ENCODE data around the gene TLE6.
"Not testable (repeated sequence)": the region's sequence is repeated elsewhere in the genome, so short reads cannot be mapped to it uniquely, and the experiment has no call there.

TLE6 gene

GRCh38 chr19:3029065-3029923 lies 51.9 kb downstream of the TLE6 start, which contains the start of gene TLE2:
Gene TLE2, minus strand, starts transcription at chr19:3029280. Its CDS starts 376 bp downstream, at chr19:3028904.
- no peak for DNase-seq

GRCh38 chr19:3031607-3031867 lies 54.2 kb downstream of the TLE6 start:
- DNase-seq: no peak

DNA sequence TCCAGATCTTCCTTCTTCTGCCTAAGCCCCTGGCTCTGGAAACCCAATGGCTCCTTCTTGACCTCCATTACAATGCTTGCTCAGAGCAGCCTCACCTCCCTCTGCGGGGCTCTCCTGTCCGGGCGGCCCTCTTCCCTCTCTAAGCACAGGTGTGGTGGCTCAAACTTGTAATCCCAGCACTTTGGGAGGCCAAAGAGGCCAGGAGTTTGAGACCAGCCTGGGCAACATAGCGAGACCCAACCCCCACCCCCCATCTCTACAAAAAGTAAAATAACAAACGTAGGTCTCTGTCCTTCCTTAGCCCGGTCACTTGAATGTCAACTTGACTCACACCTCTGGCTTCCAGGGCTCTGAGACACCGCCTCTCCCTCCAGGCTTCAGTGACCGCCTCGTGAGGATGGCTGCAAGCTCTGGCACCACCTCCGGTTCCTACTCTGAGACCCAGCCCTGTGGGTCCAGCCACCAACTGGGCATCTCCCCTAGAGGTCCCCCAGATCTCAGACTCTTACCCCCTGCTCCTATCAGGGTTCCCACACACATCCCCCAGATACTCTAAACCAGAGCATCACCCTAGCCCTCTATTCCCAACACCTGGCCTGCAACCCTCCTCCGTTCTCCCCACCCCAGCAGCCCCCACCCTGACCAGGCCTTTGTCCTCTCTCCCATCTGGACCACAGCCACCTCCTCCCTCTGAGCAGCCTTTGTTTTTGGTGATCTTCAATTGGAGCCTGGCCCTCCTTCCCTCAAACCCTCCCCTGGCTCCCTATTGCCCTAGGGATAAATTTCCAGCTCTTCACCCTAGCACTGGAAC lies 56.4 kb downstream of the TLE6 start:
- no peak for DNase-seq

DNA sequence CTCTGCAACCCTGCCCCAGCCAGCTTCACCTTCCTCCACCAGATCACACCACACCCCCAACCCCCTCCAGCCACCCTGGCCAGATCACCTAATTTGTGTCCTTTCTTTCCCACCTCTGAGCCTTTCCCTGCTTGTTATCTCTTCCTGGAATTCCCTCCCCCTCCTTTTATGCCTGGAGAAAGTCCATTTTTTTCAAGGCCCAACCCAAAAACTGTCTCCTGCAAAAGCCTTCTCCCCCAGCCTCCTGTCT lies 57.0 kb downstream of the TLE6 start:
- no peak for DNase-seq

DNA sequence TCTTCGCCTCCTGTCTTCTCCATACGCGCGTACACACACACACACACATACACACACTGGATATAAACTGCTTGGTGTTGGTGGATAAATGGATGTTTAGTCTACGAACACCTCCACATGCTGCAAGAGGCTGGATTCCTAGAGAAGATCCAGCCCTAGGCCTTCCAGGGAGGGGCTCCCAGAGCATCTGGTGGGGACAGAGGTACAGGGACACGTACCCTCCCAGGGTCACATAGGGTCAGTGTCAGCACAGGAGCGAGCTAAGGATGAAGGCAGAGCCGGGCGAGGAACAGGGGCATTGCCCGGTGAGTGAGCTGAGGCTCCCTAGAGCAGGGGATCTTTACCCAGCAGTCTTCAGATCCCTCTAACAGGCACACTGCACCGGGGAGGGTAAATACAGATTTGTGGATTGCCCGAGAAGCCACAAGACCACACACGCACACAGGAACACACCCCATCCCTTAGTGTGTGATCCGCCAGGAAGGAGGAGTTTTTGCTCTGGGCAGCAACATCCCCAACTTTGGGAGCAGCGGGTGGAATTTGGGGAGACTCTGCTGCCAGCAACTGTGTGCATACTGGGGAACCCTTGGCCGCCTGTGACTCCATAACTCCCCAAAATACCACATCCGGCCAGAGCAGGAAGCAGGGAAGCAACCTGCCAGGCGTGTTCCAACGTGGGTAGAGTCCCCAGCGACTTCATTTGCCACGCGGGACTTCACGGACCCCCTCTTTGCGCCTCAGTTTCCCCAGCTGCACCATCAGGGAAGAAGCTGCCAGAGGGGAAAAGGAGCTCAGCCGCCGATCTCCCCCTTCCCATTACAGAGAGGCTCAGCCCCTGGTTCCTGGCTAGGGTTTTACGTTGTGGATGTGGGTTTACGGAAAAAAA lies 57.5 kb downstream of the TLE6 start:
- peak; percentile 73 for DNase-seq

GRCh38 chr19:3035542-3036118 lies 58.3 kb downstream of the TLE6 start:
- DNase-seq: peak; percentile 100

DNA sequence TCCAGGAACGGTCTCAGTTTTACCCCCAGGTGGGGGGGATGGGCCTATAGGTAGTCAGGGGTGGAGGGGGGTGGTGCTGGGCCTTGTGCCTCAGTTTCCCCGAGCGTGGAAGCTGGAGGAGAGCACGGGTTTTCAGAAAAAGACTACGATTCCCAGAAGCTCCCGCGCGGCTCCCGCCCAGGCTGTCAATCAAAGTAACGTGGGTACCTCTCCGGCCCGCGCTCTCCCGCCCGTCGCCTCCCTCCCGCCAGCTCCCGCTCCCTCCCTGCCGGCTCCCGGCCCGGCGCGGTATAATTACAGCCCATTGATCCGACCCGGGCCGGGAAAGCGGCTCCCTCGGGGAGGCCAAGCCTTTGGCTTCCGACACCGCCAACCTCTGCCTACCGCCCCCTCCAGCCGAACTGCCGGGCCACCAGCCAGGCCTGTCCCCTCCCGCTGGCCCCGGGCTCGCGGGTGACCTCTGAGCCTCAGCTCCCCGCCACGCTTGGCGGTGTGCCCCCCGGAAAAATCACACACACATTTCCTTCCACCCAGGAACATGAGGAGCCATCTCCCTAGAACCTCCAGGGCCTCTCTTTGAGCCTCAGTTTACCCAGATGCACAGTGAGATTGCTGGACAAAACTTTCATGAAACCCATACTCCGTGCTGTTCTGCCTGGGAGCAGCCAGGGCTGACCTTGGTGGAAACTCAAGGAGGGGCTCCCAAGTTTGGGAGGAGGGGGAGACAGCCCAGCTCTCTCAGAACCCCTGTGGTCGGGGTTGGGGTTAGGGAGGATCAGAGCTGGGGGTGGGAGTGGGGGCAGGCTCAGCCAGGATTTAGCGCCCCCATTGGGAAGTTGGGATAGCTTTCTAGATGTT lies 59.0 kb downstream of the TLE6 start:
- DNase-seq: peak; percentile 99

DNA sequence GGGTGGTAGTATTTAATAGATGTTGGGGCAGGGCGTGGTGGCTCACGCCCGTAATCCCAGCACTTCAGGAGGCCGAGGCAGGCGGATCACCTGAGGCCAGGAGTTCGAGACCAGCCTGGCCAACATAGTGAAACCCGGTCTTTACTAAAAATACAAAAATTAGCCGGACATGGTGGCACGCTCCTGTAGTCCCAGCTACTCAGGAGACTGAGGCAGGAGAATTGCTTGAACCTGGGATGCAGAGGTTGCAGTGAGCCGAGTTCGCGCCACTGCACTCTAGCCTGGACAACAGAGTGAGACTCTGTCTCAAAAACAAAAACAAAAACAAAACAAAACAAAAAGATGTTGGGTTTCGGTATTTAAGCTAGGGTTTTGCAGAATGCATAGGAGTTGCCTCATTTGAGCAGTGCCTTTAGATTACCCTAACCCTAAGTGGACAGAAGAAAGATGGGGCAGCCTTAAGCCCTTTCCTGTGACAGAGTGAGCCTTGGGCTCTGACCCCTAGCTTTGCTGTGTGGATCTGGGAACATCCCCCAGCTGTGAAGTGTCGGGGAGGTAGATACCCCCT lies 59.7 kb downstream of the TLE6 start:
- DNase-seq: not testable (repeated sequence)

- no peak for DNase-seq
Observed at GRCh38 chr19:3038214-3038613, 60.9 kb downstream of the TLE6 start.

- DNase-seq: no peak
Observed at GRCh38 chr19:3039125-3039524, 61.8 kb downstream of the TLE6 start.

DNA sequence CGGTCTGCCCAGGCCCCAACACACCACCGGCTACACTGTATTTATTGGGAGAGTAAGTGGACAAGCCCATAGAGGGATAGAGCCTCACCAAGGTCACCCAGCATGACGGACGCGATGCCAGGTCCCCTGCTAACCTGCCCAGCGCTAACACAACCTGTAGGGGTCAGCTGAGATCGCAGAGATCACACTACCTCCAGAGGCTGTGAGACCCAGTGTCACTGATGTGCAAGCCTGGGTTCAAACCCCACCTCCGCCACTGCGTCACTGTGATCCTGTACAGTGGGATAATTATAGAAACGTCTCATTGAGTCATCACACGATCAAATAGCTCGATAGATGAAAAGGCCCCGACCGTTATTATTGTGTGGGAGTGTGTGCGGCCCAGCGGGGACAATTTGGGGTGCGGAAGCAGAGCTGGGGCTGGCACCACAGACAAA lies 62.3 kb downstream of the TLE6 start:
- no peak for DNase-seq

DNA sequence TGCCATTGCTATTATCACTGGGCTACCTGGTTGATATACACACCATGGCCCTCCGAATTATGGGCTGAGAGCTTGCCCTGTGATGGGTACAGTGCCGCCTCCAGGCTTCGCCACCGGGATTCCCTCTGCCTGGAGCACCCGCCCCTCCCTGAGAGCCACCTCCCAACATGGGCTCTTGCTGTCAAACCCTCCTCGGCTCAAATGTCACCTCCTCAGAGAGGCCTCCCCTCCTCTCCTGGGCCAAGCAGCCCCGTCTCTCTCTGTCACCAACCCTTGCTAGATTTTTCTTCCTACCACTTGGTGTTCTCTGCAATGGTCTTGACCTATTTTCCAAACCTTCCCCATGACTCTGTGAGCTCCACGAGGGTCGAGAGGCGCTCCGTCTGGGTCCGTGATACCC lies 64.0 kb downstream of the TLE6 start:
- peak; percentile 52 for DNase-seq

- DNase-seq: peak; percentile 84
Observed at GRCh38 chr19:3041761-3042620, 64.6 kb downstream of the TLE6 start.

DNA sequence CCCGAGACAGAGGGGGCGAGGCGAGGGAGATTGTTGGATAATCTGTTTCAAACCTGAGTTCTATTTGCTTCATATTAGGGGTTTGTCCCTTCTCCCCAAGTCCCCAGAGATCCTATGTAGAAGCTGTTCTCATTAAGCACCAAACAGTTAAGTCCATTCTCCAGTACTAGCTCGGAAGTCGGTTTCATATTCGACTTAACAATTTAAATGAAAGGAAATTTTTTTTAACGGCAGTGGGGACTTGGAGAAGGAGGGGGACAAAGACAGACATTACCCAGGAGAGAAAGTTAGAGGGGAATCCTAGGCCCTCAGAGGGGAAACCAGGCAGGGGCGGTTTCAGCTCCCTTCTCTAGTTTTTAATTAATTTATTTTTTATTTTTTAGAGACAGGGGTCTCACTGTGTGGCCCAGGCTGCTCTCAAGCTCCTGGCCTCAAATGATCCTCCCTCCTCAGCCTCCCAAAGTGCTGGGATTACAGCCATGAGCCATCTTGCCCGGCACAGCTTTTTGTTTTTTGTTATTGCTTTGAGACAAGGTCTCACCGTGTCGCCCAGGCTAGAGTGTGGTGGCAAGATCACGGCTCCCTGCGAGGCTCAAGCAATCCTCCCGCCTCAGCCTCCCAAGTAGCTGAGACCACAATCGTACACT lies 65.4 kb downstream of the TLE6 start:
- no peak for DNase-seq
